MCF 10A (cell line): ENCODE results near the gene DNAJC21. TPM values are rescaled to one million over a fixed set of nuclear protein-coding genes. Genes with fewer than 3 reads are reported as not detected.

ENCODE experiments used
- BruUV-seq: library from RNA; stranded (reverse); fragments of 400-500 nt; replicated peaks from 2 replicates; lab custom pipeline; 2021; lab: Mats Ljungman, UMichigan
- CTCF ChIA-PET: fragments of 300-600 bp; sonication (Branson Sonifier 250); formaldehyde crosslinking; extraction: SDS; loops from one replicate; lab custom pipeline; 2021; ENCODE audit warnings: antibody characterized with exemption, inconsistent platforms; lab: Yijun Ruan, JAX
- POLR2A ChIA-PET: fragments of 300-600, 350-650 bp; sonication (Branson Sonifier 250); formaldehyde crosslinking; extraction: SDS; loops from one replicate; lab custom pipeline; 2020; ENCODE audit warnings: antibody characterized with exemption, inconsistent platforms; lab: Yijun Ruan, JAX
- DNase-seq: peaks from one replicate; pipeline ENCODE4 v3.0.0-alpha.2; 2018; ENCODE audit not compliant: unreplicated experiment
- H3K27ac Mint-ChIP-seq: one replicate; pipeline ENCODE4 v1.8.0; 2022; ENCODE audit warnings: mild to moderate bottlenecking, low read depth, mixed read lengths; ENCODE audit not compliant: unreplicated experiment
- H3K27me3 Mint-ChIP-seq: one replicate; pipeline ENCODE4 v1.8.0; 2022; ENCODE audit warnings: mixed read lengths; ENCODE audit not compliant: insufficient read depth, unreplicated experiment
- H3K36me3 Mint-ChIP-seq: one replicate; pipeline ENCODE4 v1.8.0; 2022; ENCODE audit warnings: mild to moderate bottlenecking, moderate library complexity, mixed read lengths; ENCODE audit not compliant: insufficient read depth, unreplicated experiment
- H3K4me1 Mint-ChIP-seq: one replicate; pipeline ENCODE4 v1.8.0; 2022; ENCODE audit warnings: mixed read lengths; ENCODE audit not compliant: insufficient read depth, unreplicated experiment
- H3K4me3 Mint-ChIP-seq: one replicate; pipeline ENCODE4 v1.8.0; 2022; ENCODE audit warnings: mild to moderate bottlenecking, moderate library complexity, mixed read lengths; ENCODE audit not compliant: unreplicated experiment
- H3K9me3 Mint-ChIP-seq: one replicate; pipeline ENCODE4 v1.8.0; 2022; ENCODE audit warnings: mixed read lengths; ENCODE audit not compliant: unreplicated experiment
- CTCF ChIP-seq: fragments of 200-600 bp; IDR thresholded peaks from one replicate; pipeline ENCODE4 v1.8.0; 2022; ENCODE audit warnings: antibody characterized with exemption, mild to moderate bottlenecking; ENCODE audit not compliant: unreplicated experiment
- intact Hi-C: fragments of 100-400 bp; cut with micrococcal nuclease; formaldehyde crosslinking; loops from 2 replicates; pipeline ENCODE4 v1.14.1; 2022
- total RNA-seq: library from RNA; stranded (reverse); gene quantifications from 2 replicates; pipeline ENCODE4 v1.2.3, GENCODE V29; 2022

DNAJC21 gene
- total RNA-seq, 1 experiment from 2014 or later: 64.6 TPM

- Mint-ChIP-seq H3K4me3 (no peak overlapping the region), H3K4me1 (peaks cover 16% of the 10 kb centered on the region), H3K9me3 (no peaks in the 10 kb centered on the region), H3K27me3 (no peaks in the 10 kb centered on the region), H3K27ac (no peak overlapping the region), H3K36me3 (peaks cover 64% of the 10 kb centered on the region)
- no TSS peak for BruUV-seq
- intact Hi-C loops: no loop called here
- no peak for DNase-seq
- TF ChIP-seq CTCF: no peak
- ChIA-PET CTCF (no interaction called here), POLR2A (interaction anchor here (1.0 kb wide), 2 partner anchors 10 to 11 kb away, joined by 3 read pairs; partner anchors contain the start of genes BRIX1 and RAD1)
Measured at GRCh38 chr5:34926318-34926888, 3.0 kb upstream of the DNAJC21 start.

GRCh38 chr5:34927785-34928184 is 1.6 kb upstream of the DNAJC21 start:
- intact Hi-C loops: loop anchor here (2.0 kb wide), 1 partner anchor 13 kb away; the partner anchor contains the start of genes BRIX1 and RAD1
- no TSS peak for BruUV-seq
- H3K36me3 Mint-ChIP-seq: peaks cover 51% of the 10 kb centered on the region

GRCh38 chr5:34928267-34928666 is 1.1 kb upstream of the DNAJC21 start:
- no peaks in the 10 kb centered on the region for H3K27me3 Mint-ChIP-seq
- no peak overlapping the region for H3K27ac Mint-ChIP-seq
- no peak for DNase-seq
- BruUV-seq: no TSS peak
- CTCF ChIA-PET: interaction anchor here (0.5 to 0.8 kb wide), 2 partner anchors 11 to 32 kb away, joined by 3 to 4 read pairs; no protein-coding TSS in a partner anchor
- H3K36me3 Mint-ChIP-seq: peaks cover 46% of the 10 kb centered on the region
- no peak for TF ChIP-seq CTCF
- no peaks in the 10 kb centered on the region for H3K9me3 Mint-ChIP-seq
- POLR2A ChIA-PET: interaction anchor here (3.8 kb wide), 1 partner anchor 11 kb away, joined by 157 read pairs; the partner anchor contains the start of genes BRIX1 and RAD1
- H3K4me3 Mint-ChIP-seq: no peak overlapping the region
- intact Hi-C loops: loop anchor here (2.0 kb wide), 1 partner anchor 13 kb away; the partner anchor contains the start of genes BRIX1 and RAD1
- peaks cover 21% of the 10 kb centered on the region for H3K4me1 Mint-ChIP-seq

More at GRCh38 chr5:34927785-34928184, 1.6 kb upstream of the DNAJC21 start:
- no peaks in the 10 kb centered on the region for H3K27me3 Mint-ChIP-seq
- no peak overlapping the region for H3K27ac Mint-ChIP-seq
- CTCF ChIA-PET: interaction anchor here (0.5 kb wide), 1 partner anchor 10 kb away, joined by 3 read pairs; no protein-coding TSS in a partner anchor
- no peak overlapping the region for H3K4me3 Mint-ChIP-seq
- TF ChIP-seq CTCF: no peak
- no peak for DNase-seq
- no peaks in the 10 kb centered on the region for H3K9me3 Mint-ChIP-seq
- H3K4me1 Mint-ChIP-seq: peaks cover 21% of the 10 kb centered on the region
- POLR2A ChIA-PET: interaction anchor here (3.8 kb wide), 1 partner anchor 10 kb away, joined by 157 read pairs; the partner anchor contains the start of genes BRIX1 and RAD1
